AG10803 (cell line): ENCODE data around the gene MAP3K20.

Experiments
- DNase-seq: peaks from one replicate; pipeline ENCODE4 v3.0.0; 2010; ENCODE audit warnings: low read depth
- H3K4me3 ChIP-seq: 2 replicates; pipeline ENCODE4 v1.5.1; 2011; ENCODE audit warnings: mild to moderate bottlenecking, low read length, control low read depth
- CTCF ChIP-seq: conservative IDR thresholded peaks from 2 replicates; pipeline ENCODE4 v1.5.1; 2011; ENCODE audit warnings: mild to moderate bottlenecking, low read length, control low read depth, inconsistent platforms

Gene MAP3K20

GRCh38 chr2:173075781-173076580 lies at the start of gene MAP3K20:
Gene MAP3K20, plus strand, starts transcription at chr2:173075846. Its CDS starts 15,186 bp downstream, at chr2:173091032.
- peak; percentile 78 for DNase-seq
- H3K4me3 ChIP-seq = peak within 1 kb of the TSS; percentile 76
- TF ChIP-seq CTCF = peak; percentile 43

GRCh38 chr2:173026479-173026878 lies 49.2 kb upstream of the MAP3K20 start:
- no peak for TF ChIP-seq CTCF
- DNase-seq = no peak
- H3K4me3 ChIP-seq = no peak overlapping the region

GRCh38 chr2:173027181-173028128 lies 48.2 kb upstream of the MAP3K20 start:
- no peak overlapping the region for H3K4me3 ChIP-seq
- peak; percentile 87 for DNase-seq
- TF ChIP-seq CTCF = peak; percentile 97

- H3K4me3 ChIP-seq = no peak overlapping the region
- TF ChIP-seq CTCF = no peak
- DNase-seq = no peak
Observed at GRCh38 chr2:173028141-173028540, 47.5 kb upstream of the MAP3K20 start.

GRCh38 chr2:173028671-173029070 lies 47.0 kb upstream of the MAP3K20 start:
- DNase-seq = peak; percentile 79
- H3K4me3 ChIP-seq = no peak overlapping the region
- no peak; the same call in 1 of the 2 replicates for TF ChIP-seq CTCF

GRCh38 chr2:173030561-173031490 lies 44.8 kb upstream of the MAP3K20 start:
- no peak for DNase-seq
- H3K4me3 ChIP-seq = no peak overlapping the region
- TF ChIP-seq CTCF = no peak
